GM21717 (cell line): ENCODE measurements around the gene THAP8.
A peak's percentile ranks its signal among the peaks of the same experiment; 100 is the strongest.
"Not testable (repeated sequence)": the region's sequence is repeated elsewhere in the genome, so short reads cannot be mapped to it uniquely, and the experiment has no call there.

Source experiments
- ATAC-seq: cut with Tn5 transposase; IDR thresholded peaks from one replicate; pipeline ENCODE4 v1.9.1; 2021; ENCODE audit warnings: mild to moderate bottlenecking, moderate library complexity; ENCODE audit not compliant: unreplicated experiment

Gene THAP8

GRCh38 chr19:36068810-36069499 lies 14.9 kb upstream of the THAP8 start:
- not testable (repeated sequence) for ATAC-seq

DNA sequence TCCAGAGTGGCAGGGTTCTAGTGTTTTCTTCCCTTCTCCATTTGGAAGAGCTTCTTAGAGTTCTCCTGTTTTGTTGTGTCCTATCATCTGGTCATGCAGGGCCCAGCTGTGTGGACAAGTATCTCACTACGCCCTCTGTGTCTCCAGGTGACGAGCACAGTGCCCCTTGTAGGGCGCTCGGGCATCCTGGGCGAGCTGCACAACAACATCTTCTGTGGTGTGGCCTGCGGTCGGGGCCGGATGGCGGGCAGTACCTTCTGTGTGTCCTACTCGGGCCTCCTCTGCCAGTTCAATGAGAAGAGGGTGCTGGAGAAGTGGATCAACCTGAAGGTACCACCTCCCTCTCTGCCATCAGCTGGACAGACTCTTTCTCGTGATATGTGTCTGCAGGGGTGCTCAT lies 13.6 kb upstream of the THAP8 start:
- ATAC-seq: no peak

GRCh38 chr19:36064826-36065225 lies 10.7 kb upstream of the THAP8 start:
- no peak for ATAC-seq

GRCh38 chr19:36061367-36061766 lies 7.3 kb upstream of the THAP8 start:
- ATAC-seq: no peak

DNA sequence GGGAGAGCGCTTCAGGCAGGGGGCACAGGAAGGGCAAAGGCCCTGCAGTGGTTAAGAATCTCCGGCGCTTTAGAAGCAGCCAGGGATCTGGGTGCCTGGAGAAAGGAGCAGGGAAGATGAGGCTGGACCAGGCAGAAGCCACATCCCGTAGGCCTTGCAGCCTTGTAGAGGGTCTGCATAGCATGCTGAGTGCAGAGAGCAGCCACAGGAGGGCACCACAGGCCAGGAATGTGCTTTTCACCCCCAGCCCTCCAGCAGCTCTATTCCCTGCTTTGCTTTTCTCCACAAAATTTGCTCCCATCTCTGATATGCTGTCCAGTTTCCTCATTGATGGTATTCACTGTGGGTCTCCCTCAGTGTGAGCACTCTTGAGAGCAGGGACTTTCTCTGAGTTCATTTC lies 6.3 kb upstream of the THAP8 start:
- no peak for ATAC-seq

GRCh38 chr19:36059180-36059910 lies 5.3 kb upstream of the THAP8 start:
- no peak for ATAC-seq

- no peak for ATAC-seq
Measured at GRCh38 chr19:36058481-36059179, 4.5 kb upstream of the THAP8 start.

GRCh38 chr19:36054733-36055686 lies 925 bp upstream of the THAP8 start, which contains the start of gene WDR62:
WDR62 (plus strand) TSS chr19:36054897; CDS start chr19:36054972, 75 bp downstream.
- ATAC-seq: peak; percentile 67

GRCh38 chr19:36051637-36052036 lies 2.4 kb downstream of the THAP8 start:
- no peak for ATAC-seq

- no peak for ATAC-seq
Measured at GRCh38 chr19:36051236-36051635, 2.8 kb downstream of the THAP8 start.

DNA sequence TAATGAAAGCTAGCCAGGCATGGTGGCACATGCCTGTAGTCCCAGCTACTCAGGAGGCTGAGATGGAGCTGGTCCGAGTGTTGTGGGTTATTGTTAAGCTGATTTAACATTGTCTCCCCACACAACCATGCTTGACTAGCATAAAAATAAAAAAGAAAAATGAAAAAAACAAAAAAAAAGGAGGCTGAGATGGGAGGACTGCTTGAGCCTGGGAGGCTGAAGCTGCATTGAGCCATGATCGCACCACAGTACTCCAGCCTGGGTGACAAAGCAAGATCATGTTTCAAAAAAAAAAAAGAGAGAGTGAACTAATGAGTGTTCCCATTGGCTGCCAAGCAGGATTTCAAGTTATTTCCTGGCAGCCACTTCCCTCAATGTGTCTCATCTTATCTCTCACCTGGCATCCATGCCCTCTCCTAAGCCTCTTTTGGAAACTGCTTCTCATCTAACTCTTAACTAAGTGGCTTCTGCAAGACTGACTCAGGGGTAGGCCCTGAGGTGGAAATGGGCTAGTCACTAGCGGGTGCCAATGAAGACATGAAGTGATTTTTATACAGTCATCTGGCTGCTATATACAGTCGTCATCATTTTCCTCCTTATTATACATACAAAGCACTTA lies 4.9 kb downstream of the THAP8 start:
- ATAC-seq: no peak

DNA sequence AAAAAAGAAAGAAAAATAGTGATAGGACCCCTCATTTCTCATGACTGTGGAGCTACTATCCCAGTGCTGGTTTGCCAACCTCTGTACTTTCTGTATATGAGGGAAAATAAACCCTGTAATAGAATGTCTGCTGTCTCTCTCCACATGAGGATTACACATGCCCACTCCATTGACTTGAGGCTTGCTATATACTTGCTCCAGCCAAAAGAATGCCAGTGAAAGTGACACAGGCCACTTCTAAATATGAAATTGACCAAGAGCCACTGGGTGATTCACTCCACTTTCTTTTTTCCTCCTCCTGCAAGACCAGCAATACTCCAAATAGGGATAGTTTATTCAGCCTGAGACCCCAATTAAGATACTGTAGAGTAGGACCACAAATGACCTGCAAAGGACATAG lies 6.2 kb downstream of the THAP8 start:
- no peak for ATAC-seq

- ATAC-seq: no peak
Measured at GRCh38 chr19:36046443-36047050, 7.5 kb downstream of the THAP8 start.

- no peak for ATAC-seq
Measured at GRCh38 chr19:36043952-36044351, 10.1 kb downstream of the THAP8 start.

GRCh38 chr19:36041831-36042230 lies 12.3 kb downstream of the THAP8 start:
- ATAC-seq: no peak

GRCh38 chr19:36041092-36041491 lies 13.0 kb downstream of the THAP8 start:
- not testable (repeated sequence) for ATAC-seq

DNA sequence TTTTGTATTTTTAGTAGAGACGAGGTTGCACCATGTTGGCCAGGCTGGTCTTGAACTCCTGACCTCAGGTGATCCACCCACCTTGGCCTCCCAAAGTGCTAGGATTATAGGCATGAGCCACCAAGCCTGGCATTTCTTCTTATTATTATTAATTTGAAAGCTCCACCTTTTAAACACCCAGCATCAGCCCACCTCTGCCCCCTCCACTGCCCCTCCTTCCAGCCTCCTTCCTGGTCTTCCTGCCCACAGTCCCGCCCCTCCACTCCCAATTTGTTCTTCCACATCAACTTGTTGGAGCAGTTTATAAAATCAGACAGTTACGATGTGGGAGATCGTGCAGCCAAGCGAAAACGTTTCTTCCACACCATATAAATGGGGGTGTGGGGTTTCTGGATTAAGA lies 13.6 kb downstream of the THAP8 start:
- no peak for ATAC-seq

DNA sequence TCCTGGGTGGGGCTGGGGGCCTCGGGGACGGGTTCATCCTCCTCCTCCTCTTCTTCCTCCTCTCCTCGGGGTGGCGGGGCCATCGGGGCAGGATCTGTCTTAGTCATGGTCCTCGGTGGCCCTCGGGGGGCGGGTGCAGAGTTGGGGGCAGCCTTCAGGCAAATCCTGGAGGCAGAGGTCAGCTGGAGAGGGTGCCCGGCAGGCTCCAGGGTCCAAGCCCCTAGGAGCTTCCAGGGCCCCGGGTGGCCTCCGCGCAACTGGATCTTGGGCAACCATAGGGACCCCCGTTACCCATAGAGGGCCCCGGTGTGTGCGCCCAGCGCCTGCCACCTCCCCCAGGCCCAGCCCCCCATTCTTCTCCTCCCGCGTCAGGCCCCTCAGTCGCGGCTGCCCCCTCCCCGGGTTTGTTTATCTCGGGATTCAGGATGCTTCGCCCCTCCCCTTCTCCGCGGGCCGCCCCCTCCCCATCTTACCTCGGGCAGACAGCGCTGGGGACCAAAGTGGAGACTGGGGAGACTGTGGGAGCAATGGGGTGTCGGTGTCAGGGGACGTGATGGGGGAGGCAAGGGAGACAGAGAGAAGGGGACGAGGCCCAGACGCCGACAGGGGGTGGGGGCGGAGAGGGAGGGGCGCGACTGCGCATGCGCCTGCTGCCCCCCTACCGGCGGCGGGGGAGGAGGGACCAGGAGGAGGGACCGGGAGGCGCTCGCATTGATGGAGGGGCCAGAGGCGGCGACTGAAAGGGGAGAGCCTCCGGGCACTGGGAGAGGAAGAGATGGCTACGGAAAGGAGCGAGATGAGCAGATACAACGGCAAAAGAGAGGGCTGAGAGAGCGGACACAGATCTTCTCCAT lies 21.6 kb downstream of the THAP8 start, which contains the start of gene CLIP3:
Gene CLIP3 (minus strand): TSS at position 623 of the 854 bp plus-strand sequence. CDS start 516 bp downstream, at position 107.
- ATAC-seq: no peak

GRCh38 chr19:36031308-36031707 lies 22.8 kb downstream of the THAP8 start:
- ATAC-seq: no peak
